RPMI8226 (cell line): ENCODE results near the gene RERE.
"Not testable (repeated sequence)": the region's sequence is repeated elsewhere in the genome, so short reads cannot be mapped to it uniquely, and the experiment has no call there.

Experiments
- DNase-seq: peaks from one replicate; pipeline ENCODE4 v3.0.0-alpha.2; 2015

RERE gene

DNA sequence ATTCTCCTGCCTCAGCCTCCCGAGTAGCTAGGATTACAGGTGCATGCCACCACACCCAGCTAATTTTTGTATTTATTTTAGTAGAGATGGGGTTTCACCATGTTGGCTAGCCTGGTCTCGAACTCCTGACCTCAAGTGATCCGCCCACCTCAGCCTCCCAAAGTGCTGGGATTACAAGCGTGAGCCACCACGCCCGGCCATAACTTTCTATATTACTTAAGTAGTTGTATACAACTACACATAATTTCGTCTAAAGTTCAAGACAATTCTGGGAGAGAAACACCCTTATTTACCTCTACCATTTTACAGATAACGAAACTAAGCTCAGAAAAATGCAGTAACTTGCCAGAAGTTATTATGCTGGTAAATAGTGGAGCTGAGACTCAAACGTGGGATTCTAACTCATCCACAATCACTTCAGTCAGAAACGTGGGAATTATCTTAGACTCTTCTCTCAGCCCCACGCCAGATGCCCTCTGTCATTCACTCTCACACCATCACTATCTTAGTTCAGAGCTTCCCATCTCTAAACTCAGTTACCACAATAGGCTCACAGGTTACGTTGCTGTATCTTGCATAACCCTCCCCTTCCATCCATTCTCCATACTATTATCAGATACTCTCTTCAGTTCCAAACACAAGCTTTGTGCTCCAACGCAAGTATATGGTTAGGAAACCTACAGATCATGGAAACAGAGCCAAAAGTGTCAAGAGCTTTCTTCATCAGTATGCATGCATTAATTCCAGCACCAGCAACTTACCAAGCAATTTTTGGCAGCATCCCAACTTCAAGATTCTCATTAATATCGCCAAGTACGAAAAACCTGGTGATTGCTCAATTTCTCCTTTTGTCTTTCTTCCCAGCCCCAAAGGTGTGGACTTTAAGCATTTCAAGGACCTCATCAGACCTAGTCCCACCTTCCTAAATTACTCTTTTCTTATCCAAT is 69.3 kb downstream of the RERE start:
- DNase-seq = no peak

DNA sequence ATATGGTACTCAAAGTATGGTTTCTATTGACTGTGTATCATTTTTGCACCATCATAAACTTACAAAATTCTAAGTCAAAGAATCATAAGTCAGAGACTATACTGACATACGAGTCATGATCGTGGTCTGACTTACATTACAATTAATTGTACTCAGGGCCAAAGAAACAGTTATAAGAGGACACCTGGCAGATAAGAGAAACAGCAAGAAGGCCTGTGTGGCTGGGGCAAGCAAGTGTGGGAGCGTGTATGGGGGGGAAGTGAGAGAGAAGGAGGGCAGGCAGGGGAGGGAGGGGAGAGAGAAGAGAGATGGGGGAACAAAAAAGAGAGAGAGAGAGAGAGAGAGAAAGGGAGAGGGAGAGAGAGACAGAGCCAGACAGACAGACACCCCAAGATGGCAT is 70.9 kb downstream of the RERE start:
- no peak for DNase-seq

DNA sequence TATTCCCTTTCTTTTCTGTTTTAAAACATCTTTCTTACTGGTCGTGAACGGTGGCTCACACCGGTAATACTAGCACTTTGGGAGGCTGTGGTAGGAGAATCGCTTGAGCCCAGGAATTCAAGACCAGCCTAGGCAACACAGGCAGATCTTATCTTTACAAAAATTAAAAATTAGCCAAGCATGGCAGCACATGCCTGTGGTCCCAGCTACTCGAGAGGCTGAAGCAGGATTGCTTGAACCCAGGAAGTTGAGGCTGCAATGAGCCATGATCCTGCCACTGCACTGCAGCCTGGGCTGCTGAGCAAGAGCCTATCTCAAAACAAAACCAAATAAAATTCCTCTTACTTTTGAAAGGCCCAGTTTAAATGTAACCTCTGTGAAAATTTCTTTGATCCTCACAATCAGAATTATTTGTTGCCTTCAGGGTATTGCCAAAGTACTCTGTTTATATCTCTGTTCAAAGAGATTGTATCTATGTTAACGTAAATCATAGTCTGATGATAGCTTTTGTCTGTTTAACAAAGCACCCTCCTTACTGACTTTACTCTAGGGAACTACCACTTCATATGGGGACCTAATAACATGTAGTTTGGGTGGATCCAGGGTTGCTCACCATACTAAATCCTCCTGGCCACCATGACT is 71.6 kb downstream of the RERE start:
- no peak for DNase-seq

DNA sequence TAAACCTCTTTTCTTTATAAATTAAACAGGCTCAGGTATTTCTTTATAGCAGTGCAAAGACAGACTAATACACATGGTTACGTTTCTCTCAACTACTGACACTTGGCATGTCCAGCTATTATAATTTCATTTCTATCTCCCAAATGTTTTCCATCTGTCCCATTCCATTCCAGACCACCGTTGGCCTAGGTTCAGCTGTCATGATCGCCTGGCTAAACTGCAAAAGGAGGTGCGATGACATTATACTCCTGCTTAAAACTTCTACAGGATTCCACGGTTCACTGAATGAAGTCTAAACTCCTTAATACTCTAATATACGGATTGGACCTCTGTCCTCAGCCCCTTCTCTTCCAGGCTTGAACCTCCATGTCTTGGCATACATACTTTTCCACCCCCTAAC is 72.1 kb downstream of the RERE start:
- no peak for DNase-seq

DNA sequence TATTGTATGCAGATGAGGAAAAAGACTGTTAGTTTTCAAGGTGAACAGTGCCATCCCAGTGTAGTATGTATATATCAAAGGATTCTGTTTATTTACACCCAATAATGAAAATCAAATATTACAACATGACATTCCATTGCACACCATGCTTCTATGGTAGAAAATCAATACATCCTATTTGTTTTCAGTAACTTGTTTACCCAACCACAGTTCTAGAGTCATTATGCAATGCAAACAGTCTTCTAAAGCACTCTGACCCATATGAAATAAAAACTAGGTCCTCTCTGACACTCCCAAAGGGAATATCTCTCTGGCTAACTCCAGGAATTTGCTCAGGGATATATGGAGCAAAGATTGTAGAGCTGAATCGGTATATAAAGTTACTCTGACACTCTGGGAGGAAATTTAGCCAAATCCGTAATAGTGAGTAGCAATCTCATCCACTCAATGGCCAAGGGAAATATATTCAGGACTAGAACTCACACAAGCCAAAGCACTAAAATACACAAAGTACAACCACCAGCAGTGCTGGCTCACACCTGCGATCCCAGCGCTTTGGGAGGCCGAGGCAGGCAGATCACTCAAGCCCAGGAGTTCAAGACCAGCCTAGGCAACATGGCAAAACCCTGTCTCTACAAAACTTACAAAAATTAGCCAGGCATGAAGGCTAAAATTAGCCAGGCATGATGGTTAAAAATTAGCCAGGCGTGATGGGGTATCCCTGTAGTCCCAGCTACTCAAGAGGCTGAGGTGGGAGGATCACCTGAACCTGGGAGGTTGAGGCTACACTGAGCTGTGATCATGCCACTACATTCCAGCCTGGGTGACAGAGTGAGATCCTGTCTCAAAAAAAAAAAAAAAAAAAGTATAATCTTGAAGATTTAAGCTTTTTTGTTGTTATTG is 75.2 kb downstream of the RERE start:
- no peak for DNase-seq

DNA sequence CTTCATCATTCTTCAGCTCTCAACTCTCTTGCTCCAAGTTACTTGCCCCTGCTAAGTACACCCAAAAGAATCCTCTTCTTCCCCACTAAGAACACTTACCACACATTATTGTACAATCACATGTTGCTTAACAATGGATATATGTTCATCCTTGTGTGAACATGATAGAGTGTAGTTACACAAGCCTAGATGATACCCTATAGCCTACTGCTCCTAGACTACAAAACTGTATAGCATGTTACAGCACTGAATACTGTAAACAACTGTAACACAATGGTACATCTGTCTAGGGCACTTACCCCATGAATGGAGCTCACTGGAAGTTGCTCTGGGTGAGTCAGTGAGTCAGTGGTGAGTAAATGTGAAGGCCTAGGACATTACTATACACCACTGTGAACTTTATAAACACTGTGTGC is 77.4 kb downstream of the RERE start:
- no peak for DNase-seq

DNA sequence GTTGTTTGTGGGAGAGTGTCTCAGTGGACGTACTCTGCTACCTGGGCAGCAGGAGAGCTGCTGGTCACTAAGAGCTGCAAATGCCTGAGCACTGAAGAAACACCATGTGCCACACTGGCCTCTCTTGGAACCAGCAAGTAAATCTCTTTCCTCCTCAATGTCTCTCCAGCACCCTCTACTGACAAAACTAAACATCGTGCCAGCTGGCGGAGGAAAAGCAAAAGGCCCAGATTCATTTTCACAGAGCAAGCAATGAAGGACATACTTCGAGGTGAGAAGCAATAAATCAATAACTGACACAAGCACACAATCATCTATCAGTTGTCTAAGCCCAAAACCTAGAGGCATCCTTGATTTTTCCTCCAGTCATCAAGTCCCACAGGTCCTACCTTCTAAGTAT is 78.1 kb downstream of the RERE start:
- DNase-seq = peak; percentile 73

DNA sequence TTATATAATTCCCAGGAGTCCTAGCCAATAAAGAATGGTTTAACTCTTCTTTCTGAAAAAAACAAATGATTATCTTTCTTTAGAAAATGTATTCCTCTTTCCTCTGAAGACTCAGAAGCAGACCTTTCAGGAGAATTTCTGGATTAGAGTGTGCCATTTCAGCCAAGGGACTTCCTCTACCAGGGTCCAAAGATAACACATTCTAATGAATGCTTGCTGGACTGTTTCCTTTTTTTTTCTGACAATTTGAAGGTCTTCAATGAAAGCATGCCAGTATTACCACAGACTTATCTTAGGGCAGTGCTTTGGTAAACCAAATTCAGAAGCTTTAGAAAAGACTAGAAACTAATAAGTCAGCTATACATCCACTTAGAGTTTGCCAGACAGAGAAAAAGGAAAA is 80.5 kb downstream of the RERE start:
- DNase-seq = no peak

DNA sequence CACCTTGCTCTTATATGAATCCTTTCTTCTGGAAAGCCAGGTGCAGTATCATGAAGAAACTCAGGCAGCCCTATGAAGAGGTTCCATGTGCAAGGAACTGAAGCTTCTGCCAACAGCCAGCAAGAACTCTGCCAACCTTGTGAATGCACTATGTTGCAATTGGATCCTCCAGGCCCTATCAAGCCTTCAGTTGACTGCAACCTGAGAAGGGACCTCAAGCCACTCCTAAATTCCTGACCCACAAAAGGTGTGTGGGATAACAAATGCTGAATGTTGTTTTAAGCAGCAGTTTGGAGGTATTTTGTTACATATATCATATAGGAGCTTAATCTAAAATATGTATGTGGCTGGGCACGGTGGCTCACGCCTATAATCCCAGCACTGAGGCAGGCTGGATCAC is 84.0 kb downstream of the RERE start:
- no peak for DNase-seq

DNA sequence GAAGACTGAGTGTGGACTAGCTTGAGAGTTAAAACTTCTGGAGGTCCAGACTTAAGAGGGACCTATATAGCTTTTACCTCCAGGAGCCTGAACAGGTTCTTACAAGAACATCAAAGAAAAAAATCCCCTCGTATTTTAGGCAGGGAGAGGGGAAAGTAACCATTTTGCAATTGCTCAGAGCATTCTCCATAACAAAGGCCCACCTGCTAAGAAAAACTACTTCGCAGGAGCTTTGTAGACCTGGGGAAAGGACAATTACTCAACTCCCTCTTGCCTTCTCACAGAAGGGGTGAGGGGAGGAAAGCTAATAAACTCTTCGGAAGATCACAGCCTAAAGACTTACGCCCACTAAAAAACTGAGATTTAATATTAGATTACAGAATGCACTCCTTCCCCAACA is 86.3 kb downstream of the RERE start:
- DNase-seq = no peak

DNA sequence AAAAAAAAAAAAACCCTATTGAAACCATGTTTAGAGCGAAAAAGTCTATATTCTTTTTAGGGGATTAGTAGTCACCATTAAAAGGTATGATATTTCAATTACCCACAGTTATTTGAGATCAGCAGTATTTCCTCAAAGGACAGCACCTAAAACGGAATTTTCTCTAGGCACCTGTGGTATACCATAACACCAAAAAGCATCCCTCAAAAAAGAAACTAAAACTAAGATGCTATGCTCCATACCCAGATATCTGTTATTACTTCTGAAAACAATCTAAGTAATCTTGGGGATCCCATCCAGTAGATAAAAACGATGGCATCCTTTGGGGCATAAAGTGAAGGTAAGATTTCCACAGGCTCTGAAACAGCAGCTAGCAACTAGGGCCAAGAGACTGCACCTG is 89.0 kb downstream of the RERE start:
- no peak for DNase-seq

DNA sequence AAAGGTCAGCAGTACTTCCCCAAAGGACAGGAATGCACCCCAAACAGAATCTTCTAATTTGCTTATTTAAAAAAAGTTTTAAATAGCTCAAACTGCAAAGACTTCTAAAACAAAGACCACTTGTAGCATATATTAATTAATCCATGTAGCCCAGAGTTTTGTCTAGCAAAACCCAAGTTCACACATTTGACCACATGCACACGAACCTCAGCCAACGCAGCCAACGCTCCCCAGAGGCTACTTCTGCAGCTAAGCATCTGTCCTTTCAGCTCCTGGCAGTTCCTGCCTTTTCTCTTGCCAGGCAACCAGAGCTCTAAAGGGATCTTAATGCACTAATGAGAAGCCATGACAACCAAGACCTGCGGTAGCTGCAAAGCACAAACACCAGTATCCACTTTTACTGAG is 89.6 kb downstream of the RERE start:
- no peak for DNase-seq

DNA sequence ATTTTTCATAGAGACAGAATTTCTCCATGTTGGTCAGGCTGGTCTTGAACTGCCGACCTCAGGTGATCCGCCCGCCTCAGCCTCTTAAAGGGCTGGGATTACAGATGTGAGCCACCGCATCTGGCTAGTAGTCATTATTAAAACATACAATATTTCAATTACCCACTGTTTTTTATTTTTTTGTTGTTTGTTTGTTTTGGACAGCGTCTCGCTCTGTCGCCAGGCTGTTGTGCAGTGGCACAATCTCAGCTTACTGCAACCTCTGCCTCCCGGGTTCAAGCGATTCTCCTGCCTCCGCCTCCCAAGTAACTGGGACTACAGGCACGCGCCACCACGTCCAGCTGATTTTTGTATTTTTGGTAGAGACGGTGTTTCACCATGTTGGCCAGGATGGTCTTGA is 90.1 kb downstream of the RERE start:
- not testable (repeated sequence) for DNase-seq

DNA sequence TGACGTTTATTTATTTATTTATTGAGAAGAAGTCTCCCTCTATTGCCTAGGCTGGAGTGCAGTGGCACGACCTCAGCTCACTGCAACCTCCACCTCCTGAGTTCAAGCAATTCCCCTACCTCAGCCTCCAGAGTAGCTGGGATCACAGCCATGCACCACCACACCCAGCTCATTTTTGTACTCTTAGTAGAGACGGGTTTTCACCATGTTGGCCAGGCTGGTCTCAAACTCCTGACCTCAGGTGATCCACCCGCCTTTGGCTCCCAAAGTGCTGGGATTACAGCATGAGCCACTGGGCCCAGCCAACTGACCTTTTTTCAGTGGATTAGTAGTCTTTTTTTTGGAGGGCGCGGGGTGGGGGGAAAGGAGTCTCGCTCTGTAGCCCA is 90.6 kb downstream of the RERE start:
- not testable (repeated sequence) for DNase-seq

DNA sequence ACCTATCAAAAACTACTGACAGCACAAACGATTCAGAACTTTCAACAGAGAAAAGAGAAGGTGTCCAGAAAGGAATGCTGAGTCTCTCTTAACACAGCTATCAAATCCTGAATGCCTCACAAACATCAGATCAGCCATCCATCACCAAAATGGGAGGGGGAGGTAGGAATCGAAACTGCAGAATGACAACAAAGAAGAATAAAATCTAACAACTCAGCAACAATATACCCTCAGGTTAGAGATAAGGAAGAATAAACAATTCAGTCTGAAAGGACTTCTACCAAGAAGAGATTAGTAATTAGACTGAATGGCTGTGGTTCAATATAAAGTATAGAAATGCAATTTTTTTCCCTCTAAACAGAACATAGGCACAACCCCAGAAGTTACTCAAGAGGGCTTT is 94.4 kb downstream of the RERE start:
- DNase-seq = peak; percentile 79

DNA sequence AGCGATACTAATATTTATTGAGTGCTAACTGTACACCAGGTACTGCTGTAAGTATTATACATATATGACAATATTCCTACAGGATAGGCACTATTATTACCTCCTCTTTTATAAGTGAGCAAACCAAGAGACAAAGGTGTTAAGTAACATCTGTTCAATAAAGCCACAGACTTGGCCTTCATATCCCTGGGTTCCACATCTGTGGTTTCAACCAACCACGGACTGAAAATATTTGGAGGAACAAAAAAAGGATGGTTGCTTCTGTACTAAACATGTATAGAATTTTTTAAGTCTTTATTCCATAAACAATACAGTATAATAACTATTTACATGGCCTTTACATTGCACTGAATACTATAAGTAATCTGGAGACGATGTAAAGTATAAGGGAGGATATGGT is 95.1 kb downstream of the RERE start:
- peak; percentile 39 for DNase-seq

DNA sequence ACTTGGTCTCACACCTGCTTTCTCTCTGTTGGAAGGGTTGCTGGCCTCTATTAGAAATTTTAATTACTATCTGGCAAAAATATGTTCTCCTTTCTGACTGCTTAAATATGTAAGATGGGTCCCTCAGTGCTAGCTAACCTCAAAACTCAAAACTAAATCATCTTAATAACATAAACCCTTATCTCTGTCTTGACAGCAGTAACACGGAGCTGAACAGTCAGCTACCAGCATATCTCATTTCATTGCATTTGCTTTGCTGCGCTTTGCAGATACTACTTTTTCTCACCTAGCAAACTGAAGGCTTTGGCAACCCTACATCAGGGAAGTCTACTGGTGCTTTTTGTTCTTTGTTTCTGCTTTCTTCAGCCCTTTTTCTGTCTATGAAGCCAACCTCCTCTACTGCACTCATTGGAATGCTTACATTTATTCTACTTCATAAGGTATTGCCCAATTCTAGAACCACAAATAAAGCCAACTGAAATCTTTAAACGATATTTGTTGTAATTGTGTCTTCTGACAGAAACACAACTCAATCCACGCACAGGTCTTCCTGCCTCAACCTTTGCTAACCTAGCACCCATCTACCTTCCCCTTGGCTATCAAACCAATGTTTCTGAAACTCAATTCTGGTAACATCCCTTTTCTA is 95.6 kb downstream of the RERE start:
- no peak for DNase-seq

DNA sequence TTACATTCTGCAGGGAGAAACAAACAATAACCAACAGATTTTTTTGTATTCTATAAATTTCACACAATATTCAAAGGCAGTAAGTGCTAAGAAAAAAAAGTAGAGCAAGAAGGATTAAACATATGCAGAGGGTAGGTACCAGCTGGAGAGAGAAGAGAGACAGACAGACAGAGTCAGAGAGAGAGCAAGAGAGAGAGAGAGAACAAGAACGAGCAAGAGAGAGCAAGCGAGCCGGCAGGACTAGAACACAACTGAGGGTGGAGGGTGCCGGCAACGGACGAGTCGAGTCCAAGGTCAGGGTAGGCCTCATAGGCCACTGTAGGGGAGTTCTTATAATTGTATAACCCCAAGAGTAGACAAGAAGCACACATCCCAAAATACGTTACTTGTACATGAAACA is 97.1 kb downstream of the RERE start:
- no peak for DNase-seq

DNA sequence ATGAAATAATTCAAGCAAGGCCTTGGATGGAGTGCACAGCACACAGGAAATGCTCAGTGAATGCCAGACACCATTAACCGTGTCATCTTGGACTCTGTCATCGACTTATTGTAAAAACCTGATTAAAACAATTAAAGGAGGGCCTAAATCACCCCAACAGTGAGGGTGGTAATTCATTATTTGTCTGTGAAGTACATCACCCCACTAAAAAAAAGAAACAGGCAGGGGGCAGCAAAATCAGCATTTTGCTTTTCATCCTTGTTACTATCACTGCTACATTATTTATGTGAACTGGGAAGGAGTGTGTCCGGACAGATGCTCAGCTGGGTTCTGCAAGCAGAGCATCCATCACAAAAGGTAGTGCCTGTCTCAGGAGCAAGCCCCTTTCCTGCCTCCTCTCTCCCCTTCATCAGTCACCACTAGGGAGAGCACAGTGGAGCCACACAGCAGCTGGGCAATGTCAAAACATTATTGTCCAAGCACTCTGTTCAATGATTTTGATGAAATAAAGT is 98.5 kb downstream of the RERE start:
- DNase-seq = no peak

DNA sequence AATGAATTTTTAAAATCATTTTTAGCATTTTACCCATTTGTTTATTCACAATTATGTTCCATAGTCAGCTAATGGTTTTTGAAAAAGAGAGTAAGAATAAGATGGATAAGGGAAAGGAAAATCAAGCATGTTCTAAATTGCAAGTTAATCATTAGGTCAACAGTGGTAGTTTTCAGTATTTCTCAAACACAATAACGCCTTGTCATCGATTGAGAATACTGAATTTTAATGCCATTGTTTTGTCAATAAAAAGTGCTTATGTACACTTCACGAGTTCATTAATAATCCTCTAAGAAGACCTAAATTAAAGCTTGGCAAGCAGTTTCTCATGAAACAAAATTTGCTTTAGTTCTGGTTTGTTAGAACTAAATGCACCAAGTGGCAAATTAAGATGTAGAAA is 100.3 kb downstream of the RERE start:
- DNase-seq = no peak

DNA sequence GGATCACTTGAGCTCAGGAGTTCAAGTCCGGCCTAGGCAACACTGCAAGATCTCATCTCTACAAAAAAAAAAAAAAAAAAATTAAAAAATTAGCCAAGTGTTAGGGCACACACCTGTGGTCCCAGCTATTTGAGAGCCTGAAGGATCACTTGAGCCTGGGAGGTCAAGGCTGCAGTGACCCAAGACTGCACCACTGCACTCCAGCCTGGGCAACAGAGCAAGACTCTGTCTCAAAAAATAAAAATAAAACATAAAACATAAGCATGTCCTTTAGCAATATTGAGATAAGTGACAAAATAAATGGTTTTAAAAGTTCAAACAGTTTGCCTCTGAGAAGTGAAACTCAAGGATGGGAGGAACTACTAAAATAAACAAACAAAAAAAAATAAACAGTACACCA is 101.2 kb downstream of the RERE start:
- DNase-seq = no peak

DNA sequence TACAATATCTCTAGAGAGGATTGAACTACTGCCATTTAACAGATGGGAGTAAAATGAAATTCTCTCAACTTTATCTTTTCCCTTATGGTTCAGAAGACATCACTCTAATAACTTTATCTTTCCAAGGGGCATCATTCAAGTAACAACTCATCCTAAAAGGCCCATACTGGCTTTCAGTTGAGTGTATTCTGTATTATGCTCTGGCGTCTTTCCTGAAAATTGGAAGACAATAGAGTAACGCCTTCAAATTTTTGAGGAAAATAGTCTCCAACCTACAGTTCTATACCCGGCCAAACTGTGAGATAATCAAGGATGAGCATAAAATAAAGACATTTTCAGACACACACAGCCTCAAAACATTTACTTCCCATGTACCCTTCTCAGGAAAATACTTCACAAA is 103.3 kb downstream of the RERE start:
- DNase-seq = no peak
